ENCODE results near the gene PFDN2.
A peak's percentile ranks its signal among the peaks of the same experiment; 100 is the strongest.

Gene PFDN2

GRCh38 chr1:161083748-161084596 is 33.9 kb downstream of the PFDN2 start:
- Histone ChIP-seq H3K27ac (ENCODE audit: low read depth in 2 of 2, low read length in 2 of 2) (peak overlapping the region; percentile 65 to 80), H3K4me1 (ENCODE audit: control insufficient read depth in 2 of 2, insufficient read depth in 2 of 2, low read length in 2 of 2) (peaks cover 12 to 50% of the 10 kb centered on the region in 2 donors), H3K9ac (ENCODE audit: low read depth in 1 of 2, low read length in 2 of 2) (peak overlapping the region in 1 of 2 donors; percentile 38)

DNA sequence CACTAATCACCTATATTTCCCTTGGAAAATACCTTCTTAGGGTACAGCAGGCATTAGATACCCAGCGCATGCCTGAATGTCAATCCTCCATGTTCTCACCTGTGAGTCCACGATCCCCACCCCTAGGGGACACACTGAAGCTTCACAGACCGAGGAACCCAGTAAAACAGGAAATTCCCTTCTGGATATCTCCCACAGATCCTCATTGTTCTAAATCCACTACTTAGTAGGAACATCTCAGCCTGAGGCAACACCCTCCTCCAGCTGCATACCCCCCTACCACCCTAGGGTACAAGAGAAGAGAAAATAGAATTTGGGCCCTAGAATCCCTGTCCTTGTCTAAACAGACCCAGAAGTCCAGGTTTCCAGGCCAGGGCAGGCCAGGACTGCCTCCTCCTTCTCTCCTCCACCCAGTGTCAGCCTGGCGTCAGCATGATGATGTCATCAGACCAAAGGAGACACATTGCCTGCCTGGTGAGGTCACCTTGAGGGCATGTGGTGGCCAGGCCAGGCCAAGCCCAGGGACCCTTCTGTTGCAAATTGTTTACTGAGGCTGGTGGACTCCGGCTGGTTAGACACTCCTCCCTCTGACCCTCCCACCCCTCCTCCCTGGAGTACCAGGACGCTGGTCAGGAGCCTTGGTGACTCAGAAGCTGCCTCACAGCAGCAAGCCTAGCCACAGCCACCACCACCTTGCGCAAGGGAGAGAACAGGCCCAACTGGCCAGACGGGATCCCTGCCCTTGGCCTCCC is 34.7 kb downstream of the PFDN2 start:
- Histone ChIP-seq H3K9ac (ENCODE audit: low read depth in 1 of 2, low read length in 2 of 2) (peak overlapping the region; percentile 14 to 38), H3K4me3 (ENCODE audit: low read length in 2 of 2) (no peak overlapping the region), H3K27ac (ENCODE audit: low read depth in 2 of 2, low read length in 2 of 2) (peak overlapping the region; percentile 65 to 80)

More at GRCh38 chr1:161083748-161084596, 33.9 kb downstream of the PFDN2 start:
- Histone ChIP-seq H3K36me3 (ENCODE audit: control insufficient read depth in 2 of 2, insufficient read depth in 2 of 2, low read length in 2 of 2) (no peaks in the 10 kb centered on the region), H3K27me3 (ENCODE audit: control insufficient read depth in 2 of 2, insufficient read depth in 2 of 2, low read length in 2 of 2) (no peaks in the 10 kb centered on the region), H3K4me3 (ENCODE audit: low read length in 2 of 2) (no peak overlapping the region), H3K9me3 (ENCODE audit: control insufficient read depth in 2 of 2, low read length in 2 of 2) (no peaks in the 10 kb centered on the region)

GRCh38 chr1:161082483-161082882 is 35.4 kb downstream of the PFDN2 start:
- H3K9me3 ChIP-seq (ENCODE audit: control insufficient read depth in 2 of 2, low read length in 2 of 2): no peaks in the 10 kb centered on the region
- peaks cover 12 to 41% of the 10 kb centered on the region in 2 donors for H3K4me1 ChIP-seq (ENCODE audit: control insufficient read depth in 2 of 2, insufficient read depth in 2 of 2, low read length in 2 of 2)
- no peaks in the 10 kb centered on the region for H3K36me3 ChIP-seq (ENCODE audit: control insufficient read depth in 2 of 2, insufficient read depth in 2 of 2, low read length in 2 of 2)
- peak overlapping the region in 1 of 2 donors; percentile 80 for H3K27ac ChIP-seq (ENCODE audit: low read depth in 2 of 2, low read length in 2 of 2)
- no peaks in the 10 kb centered on the region for H3K27me3 ChIP-seq (ENCODE audit: control insufficient read depth in 2 of 2, insufficient read depth in 2 of 2, low read length in 2 of 2)
- no peak overlapping the region for H3K4me3 ChIP-seq (ENCODE audit: low read length in 2 of 2)
- H3K9ac ChIP-seq (ENCODE audit: low read depth in 1 of 2, low read length in 2 of 2): no peak overlapping the region

More for the DNA sequence above, 34.7 kb downstream of the PFDN2 start:
- H3K27me3 ChIP-seq (ENCODE audit: control insufficient read depth in 2 of 2, insufficient read depth in 2 of 2, low read length in 2 of 2): no peaks in the 10 kb centered on the region
- no peaks in the 10 kb centered on the region for H3K9me3 ChIP-seq (ENCODE audit: control insufficient read depth in 2 of 2, low read length in 2 of 2)
- H3K36me3 ChIP-seq (ENCODE audit: control insufficient read depth in 2 of 2, insufficient read depth in 2 of 2, low read length in 2 of 2): no peaks in the 10 kb centered on the region
- H3K4me1 ChIP-seq (ENCODE audit: control insufficient read depth in 2 of 2, insufficient read depth in 2 of 2, low read length in 2 of 2): peaks cover 12 to 43% of the 10 kb centered on the region in 2 donors

- peaks cover 10 to 32% of the 10 kb centered on the region in 2 donors for H3K4me1 ChIP-seq (ENCODE audit: control insufficient read depth in 2 of 2, insufficient read depth in 2 of 2, low read length in 2 of 2)
- H3K9me3 ChIP-seq (ENCODE audit: control insufficient read depth in 2 of 2, low read length in 2 of 2): no peaks in the 10 kb centered on the region
- no peaks in the 10 kb centered on the region for H3K27me3 ChIP-seq (ENCODE audit: control insufficient read depth in 2 of 2, insufficient read depth in 2 of 2, low read length in 2 of 2)
- H3K27ac ChIP-seq (ENCODE audit: low read depth in 2 of 2, low read length in 2 of 2): no peak overlapping the region
- no peak overlapping the region for H3K4me3 ChIP-seq (ENCODE audit: low read length in 2 of 2)
- no peak overlapping the region for H3K9ac ChIP-seq (ENCODE audit: low read depth in 1 of 2, low read length in 2 of 2)
- no peaks in the 10 kb centered on the region for H3K36me3 ChIP-seq (ENCODE audit: control insufficient read depth in 2 of 2, insufficient read depth in 2 of 2, low read length in 2 of 2)
Measured at GRCh38 chr1:161081519-161081918, 36.3 kb downstream of the PFDN2 start.

DNA sequence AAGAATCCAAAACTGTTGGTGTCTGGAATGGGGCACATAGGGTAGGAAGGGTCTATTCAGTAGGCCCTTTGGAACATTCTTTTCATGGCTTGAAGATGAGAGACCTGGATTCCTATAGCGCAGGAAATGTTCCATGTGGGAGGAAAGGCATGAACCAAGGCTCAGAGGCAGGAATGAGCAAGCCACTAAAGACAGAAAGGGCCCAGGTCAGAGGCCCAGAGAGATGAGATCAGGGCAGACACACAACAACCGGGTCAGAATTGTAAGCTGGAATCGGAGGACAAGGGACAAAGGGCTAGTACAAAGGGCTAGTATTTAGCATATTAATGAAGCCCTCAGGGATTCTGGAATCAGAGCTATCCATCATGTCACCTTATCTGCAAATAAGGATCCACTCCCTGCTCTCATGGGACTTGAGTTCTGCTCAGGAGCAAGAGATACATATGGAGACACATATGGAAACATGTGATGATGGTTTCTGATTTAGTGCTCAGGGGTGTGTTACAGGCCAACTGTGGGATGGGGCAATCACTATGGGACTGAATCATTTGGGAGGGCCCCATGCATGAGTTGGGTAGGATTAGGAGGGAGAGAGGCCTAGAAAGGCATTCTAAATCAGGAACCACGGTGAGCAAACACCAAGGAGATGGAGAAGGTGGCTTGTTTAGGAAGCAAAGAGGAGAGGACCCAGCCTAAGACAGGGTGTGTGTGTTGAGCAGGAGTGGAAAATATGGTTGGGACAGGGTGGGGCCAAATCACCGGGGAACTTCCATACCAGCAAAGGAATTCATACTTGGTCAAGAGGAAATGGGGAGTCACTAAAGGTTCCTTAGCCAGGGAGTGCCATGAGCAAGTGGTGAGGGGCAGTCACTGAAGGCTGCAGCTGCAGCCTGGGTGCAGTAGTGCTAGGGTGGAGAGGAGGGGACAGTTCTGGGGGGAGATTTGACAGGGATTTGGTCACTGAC is 37.1 kb downstream of the PFDN2 start:
- Histone ChIP-seq H3K36me3 (ENCODE audit: control insufficient read depth in 2 of 2, insufficient read depth in 2 of 2, low read length in 2 of 2) (no peaks in the 10 kb centered on the region), H3K4me1 (ENCODE audit: control insufficient read depth in 2 of 2, insufficient read depth in 2 of 2, low read length in 2 of 2) (peaks cover 5 to 24% of the 10 kb centered on the region in 2 donors), H3K27me3 (ENCODE audit: control insufficient read depth in 2 of 2, insufficient read depth in 2 of 2, low read length in 2 of 2) (no peaks in the 10 kb centered on the region), H3K9ac (ENCODE audit: low read depth in 1 of 2, low read length in 2 of 2) (no peak overlapping the region), H3K4me3 (ENCODE audit: low read length in 2 of 2) (no peak overlapping the region), H3K27ac (ENCODE audit: low read depth in 2 of 2, low read length in 2 of 2) (no peak overlapping the region), H3K9me3 (ENCODE audit: control insufficient read depth in 2 of 2, low read length in 2 of 2) (no peaks in the 10 kb centered on the region)

- H3K27ac ChIP-seq (ENCODE audit: low read depth in 2 of 2, low read length in 2 of 2): no peak overlapping the region
- H3K36me3 ChIP-seq (ENCODE audit: control insufficient read depth in 2 of 2, insufficient read depth in 2 of 2, low read length in 2 of 2): peaks cover 0 to 3% of the 10 kb centered on the region in 2 donors
- peaks cover 5 to 23% of the 10 kb centered on the region in 2 donors for H3K4me1 ChIP-seq (ENCODE audit: control insufficient read depth in 2 of 2, insufficient read depth in 2 of 2, low read length in 2 of 2)
- no peak overlapping the region for H3K9ac ChIP-seq (ENCODE audit: low read depth in 1 of 2, low read length in 2 of 2)
- no peaks in the 10 kb centered on the region for H3K27me3 ChIP-seq (ENCODE audit: control insufficient read depth in 2 of 2, insufficient read depth in 2 of 2, low read length in 2 of 2)
- H3K4me3 ChIP-seq (ENCODE audit: low read length in 2 of 2): no peak overlapping the region
- H3K9me3 ChIP-seq (ENCODE audit: control insufficient read depth in 2 of 2, low read length in 2 of 2): no peaks in the 10 kb centered on the region
Measured at GRCh38 chr1:161079436-161080110, 38.3 kb downstream of the PFDN2 start.

GRCh38 chr1:161077426-161077825 is 40.4 kb downstream of the PFDN2 start:
- Histone ChIP-seq H3K9me3 (ENCODE audit: control insufficient read depth in 2 of 2, low read length in 2 of 2) (no peaks in the 10 kb centered on the region), H3K27ac (ENCODE audit: low read depth in 2 of 2, low read length in 2 of 2) (no peak overlapping the region), H3K9ac (ENCODE audit: low read depth in 1 of 2, low read length in 2 of 2) (no peak overlapping the region), H3K27me3 (ENCODE audit: control insufficient read depth in 2 of 2, insufficient read depth in 2 of 2, low read length in 2 of 2) (no peaks in the 10 kb centered on the region), H3K4me3 (ENCODE audit: low read length in 2 of 2) (no peak overlapping the region), H3K4me1 (ENCODE audit: control insufficient read depth in 2 of 2, insufficient read depth in 2 of 2, low read length in 2 of 2) (peaks cover 0 to 3% of the 10 kb centered on the region in 2 donors), H3K36me3 (ENCODE audit: control insufficient read depth in 2 of 2, insufficient read depth in 2 of 2, low read length in 2 of 2) (peaks cover 0 to 3% of the 10 kb centered on the region in 2 donors)

- no peak overlapping the region for H3K9ac ChIP-seq (ENCODE audit: low read depth in 1 of 2, low read length in 2 of 2)
- H3K27me3 ChIP-seq (ENCODE audit: control insufficient read depth in 2 of 2, insufficient read depth in 2 of 2, low read length in 2 of 2): no peaks in the 10 kb centered on the region
- peaks cover 0 to 3% of the 10 kb centered on the region in 2 donors for H3K36me3 ChIP-seq (ENCODE audit: control insufficient read depth in 2 of 2, insufficient read depth in 2 of 2, low read length in 2 of 2)
- peaks cover 0 to 3% of the 10 kb centered on the region in 2 donors for H3K4me1 ChIP-seq (ENCODE audit: control insufficient read depth in 2 of 2, insufficient read depth in 2 of 2, low read length in 2 of 2)
- no peaks in the 10 kb centered on the region for H3K9me3 ChIP-seq (ENCODE audit: control insufficient read depth in 2 of 2, low read length in 2 of 2)
- H3K27ac ChIP-seq (ENCODE audit: low read depth in 2 of 2, low read length in 2 of 2): no peak overlapping the region
- H3K4me3 ChIP-seq (ENCODE audit: low read length in 2 of 2): no peak overlapping the region
Measured at GRCh38 chr1:161076410-161076809, 41.4 kb downstream of the PFDN2 start.

DNA sequence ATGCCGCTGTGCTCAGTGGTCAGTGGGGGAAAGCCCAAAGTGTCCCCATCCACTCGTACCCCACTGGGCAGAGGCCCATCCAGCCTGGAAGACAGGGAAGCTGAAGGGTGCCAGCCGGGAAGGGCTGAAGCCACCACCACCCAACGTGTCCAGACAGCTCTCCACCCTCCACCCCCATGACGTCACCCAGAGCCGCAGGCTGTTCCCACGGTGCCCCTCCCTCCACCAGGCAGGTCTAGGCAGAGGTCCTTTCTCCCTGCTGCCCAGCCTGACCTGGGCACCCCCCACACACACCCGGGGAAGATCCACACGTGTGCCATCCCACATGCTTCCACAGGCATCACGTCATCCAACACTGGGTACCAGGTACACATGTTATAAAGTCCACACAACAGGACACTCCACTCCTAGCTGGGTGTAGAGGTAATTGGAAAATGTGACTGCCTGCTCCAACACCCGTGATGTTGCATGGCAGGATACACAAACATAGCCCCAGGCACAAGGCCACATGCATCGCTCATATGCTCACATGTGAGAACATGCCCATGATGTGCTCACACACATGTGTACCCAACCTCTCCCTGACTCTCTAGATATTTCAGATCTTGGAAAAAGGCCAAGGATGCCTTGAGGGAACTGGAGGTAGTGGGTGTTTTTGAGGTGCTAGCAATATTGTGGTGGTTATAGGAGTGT is 43.0 kb downstream of the PFDN2 start:
- Histone ChIP-seq H3K27me3 (ENCODE audit: control insufficient read depth in 2 of 2, insufficient read depth in 2 of 2, low read length in 2 of 2) (no peaks in the 10 kb centered on the region), H3K9ac (ENCODE audit: low read depth in 1 of 2, low read length in 2 of 2) (no peak overlapping the region), H3K4me3 (ENCODE audit: low read length in 2 of 2) (no peak overlapping the region), H3K4me1 (ENCODE audit: control insufficient read depth in 2 of 2, insufficient read depth in 2 of 2, low read length in 2 of 2) (peaks cover 0 to 2% of the 10 kb centered on the region in 2 donors), H3K9me3 (ENCODE audit: control insufficient read depth in 2 of 2, low read length in 2 of 2) (no peaks in the 10 kb centered on the region), H3K27ac (ENCODE audit: low read depth in 2 of 2, low read length in 2 of 2) (no peak overlapping the region), H3K36me3 (ENCODE audit: control insufficient read depth in 2 of 2, insufficient read depth in 2 of 2, low read length in 2 of 2) (peaks cover 0 to 3% of the 10 kb centered on the region in 2 donors)

Data from mucosa of rectum (tissue), 2 donors.